Hepatocyte (in vitro differentiated cells): ENCODE data around the gene ADD1. TPM values are rescaled to one million over a fixed set of nuclear protein-coding genes. Genes with fewer than 3 reads are reported as not detected.

Experiments used
- DNase-seq: peaks from one replicate; pipeline ENCODE4 v3.0.0-alpha.2; 2016; ENCODE audit warnings: low spot score
- H2AFZ ChIP-seq: fragments of 200-600 bp; sonication (generic); 2 replicates; pipeline ENCODE4 v1.6.0; 2016; ENCODE audit warnings: antibody characterized with exemption, mild to moderate bottlenecking
- H3K27ac ChIP-seq: fragments of 200-600 bp; sonication (generic); 2 replicates; pipeline ENCODE4 v1.5.1; 2016; ENCODE audit warnings: mild to moderate bottlenecking
- H3K27me3 ChIP-seq: fragments of 200-600 bp; sonication (generic); 2 replicates; pipeline ENCODE4 v1.6.1; 2016
- H3K36me3 ChIP-seq: fragments of 200-600 bp; sonication (generic); replicated peaks from 2 replicates; pipeline ENCODE4 v1.5.1; 2016; ENCODE audit warnings: low read depth; ENCODE audit not compliant: insufficient read depth
- H3K4me1 ChIP-seq: fragments of 200-600 bp; sonication (generic); 2 replicates; pipeline ENCODE4 v1.5.1; 2016; ENCODE audit warnings: mild to moderate bottlenecking, moderate library complexity; ENCODE audit not compliant: insufficient read depth
- H3K4me2 ChIP-seq: fragments of 200-600 bp; sonication (generic); 2 replicates; pipeline ENCODE4 v1.6.0; 2016
- H3K4me3 ChIP-seq: fragments of 200-600 bp; sonication (generic); 2 replicates; pipeline ENCODE4 v1.5.1; 2016; ENCODE audit warnings: mild to moderate bottlenecking
- H3K79me2 ChIP-seq: fragments of 200-600 bp; sonication (generic); 2 replicates; pipeline ENCODE4 v1.6.0; 2017; ENCODE audit warnings: mild to moderate bottlenecking
- H3K9me2 ChIP-seq: fragments of 200-600 bp; sonication (generic); replicated peaks from 2 replicates; pipeline ENCODE4 v1.6.0; 2017; ENCODE audit warnings: mild to moderate bottlenecking; ENCODE audit not compliant: insufficient read depth
- H3K9me3 ChIP-seq: fragments of 200-600 bp; sonication (generic); 2 replicates; pipeline ENCODE4 v1.5.1; 2016; ENCODE audit warnings: low read depth, mild to moderate bottlenecking
- H4K20me1 ChIP-seq: fragments of 200-600 bp; sonication (generic); 2 replicates; pipeline ENCODE4 v1.6.0; 2016; ENCODE audit warnings: mild to moderate bottlenecking; ENCODE audit not compliant: insufficient read depth, poor library complexity, severe bottlenecking
- CTCF ChIP-seq: fragments of 200-600 bp; sonication (generic); IDR thresholded peaks from 2 replicates; pipeline ENCODE4 v1.5.1; 2016; ENCODE audit warnings: antibody characterized with exemption, mild to moderate bottlenecking; ENCODE audit not compliant: poor library complexity
- EZH2 ChIP-seq: fragments of 200-600 bp; sonication (generic); IDR thresholded peaks from 2 replicates; pipeline ENCODE4 v1.6.1; 2016; ENCODE audit warnings: antibody characterized with exemption, mild to moderate bottlenecking, borderline replicate concordance
- EZH2phosphoT487 ChIP-seq: fragments of 200-600 bp; sonication (generic); IDR thresholded peaks from one replicate; pipeline ENCODE4 v1.6.1; 2018; ENCODE audit warnings: antibody characterized with exemption, mild to moderate bottlenecking, low read depth, moderate library complexity; ENCODE audit not compliant: unreplicated experiment, severe bottlenecking
- WGBS: methylation state at CpG from one replicate; pipeline ENCODE4 v1.1.6; 2016; ENCODE audit warnings: low lambda C conversion rate; ENCODE audit errors: missing lambda C conversion rate; 5-methylcytosine and 5-hydroxymethylcytosine counted together
- polyA plus RNA-seq: library from polyadenylated mRNA; unstranded; fragments of >200 nt; fragmentation: Nextera tagmentation; extraction: Ambion mirVana; gene quantifications from 2 replicates; pipeline ENCODE4 v1.2.1, GENCODE V29; 2016
- total RNA-seq: library from RNA; depleted of rRNA; stranded (reverse); fragments of >200 nt; gene quantifications from 2 replicates; pipeline ENCODE4 v1.2.3, GENCODE V29; 2014

ADD1 gene
- total and polyA plus RNA-seq, 2 experiments from 2014 or later: 179 to 208 TPM

GRCh38 chr4:2823671-2824328 is 19.8 kb upstream of the ADD1 start:
- Histone ChIP-seq H3K27me3 (no peaks in the 10 kb centered on the region), H3K4me3 (no peak overlapping the region), H3K4me2 (no peak overlapping the region), H3K27ac (no peak overlapping the region), H4K20me1 (peaks cover 2% of the 10 kb centered on the region), H3K9me2 (no peaks in the 10 kb centered on the region), H2AFZ (no peak overlapping the region), H3K79me2 (peaks cover 18% of the 10 kb centered on the region), H3K4me1 (no peaks in the 10 kb centered on the region), H3K36me3 (no peaks in the 10 kb centered on the region), H3K9me3 (no peaks in the 10 kb centered on the region)
- TF ChIP-seq EZH2: no peak
- TF ChIP-seq CTCF: no peak
- TF ChIP-seq EZH2phosphoT487: no peak
- 97% methylated on average over 14 of the region's 14 CpGs for WGBS
- DNase-seq: no peak

GRCh38 chr4:2824329-2824835 is 19.3 kb upstream of the ADD1 start:
- H3K4me2 ChIP-seq: no peak overlapping the region
- H3K4me3 ChIP-seq: no peak overlapping the region
- no peaks in the 10 kb centered on the region for H3K9me2 ChIP-seq
- no peak for TF ChIP-seq CTCF
- TF ChIP-seq EZH2phosphoT487: no peak
- TF ChIP-seq EZH2: no peak
- no peak overlapping the region for H2AFZ ChIP-seq
- H3K79me2 ChIP-seq: peaks cover 12% of the 10 kb centered on the region
- DNase-seq: no peak
- no peaks in the 10 kb centered on the region for H3K9me3 ChIP-seq
- no peaks in the 10 kb centered on the region for H3K27me3 ChIP-seq
- WGBS: 91% methylated on average over 22 of the region's 24 CpGs
- no peaks in the 10 kb centered on the region for H3K4me1 ChIP-seq
- no peak overlapping the region for H3K27ac ChIP-seq
- no peaks in the 10 kb centered on the region for H3K36me3 ChIP-seq
- H4K20me1 ChIP-seq: peaks cover 2% of the 10 kb centered on the region

GRCh38 chr4:2824836-2825381 is 18.7 kb upstream of the ADD1 start:
- H4K20me1 ChIP-seq: peaks cover 2% of the 10 kb centered on the region
- TF ChIP-seq CTCF (no peak), EZH2phosphoT487 (no peak), EZH2 (no peak)
- WGBS: 96% methylated on average over 17 of the region's 17 CpGs
- H3K4me1 ChIP-seq: no peaks in the 10 kb centered on the region
- DNase-seq: no peak
- no peaks in the 10 kb centered on the region for H3K9me3 ChIP-seq
- H2AFZ ChIP-seq: no peak overlapping the region
- no peaks in the 10 kb centered on the region for H3K27me3 ChIP-seq
- H3K27ac ChIP-seq: no peak overlapping the region
- H3K36me3 ChIP-seq: no peaks in the 10 kb centered on the region
- no peak overlapping the region for H3K4me2 ChIP-seq
- H3K79me2 ChIP-seq: peaks cover 8% of the 10 kb centered on the region
- H3K4me3 ChIP-seq: no peak overlapping the region
- no peaks in the 10 kb centered on the region for H3K9me2 ChIP-seq
